ENCODE data around the gene ATR.

- TF ChIP-seq POLR2AphosphoS5 (IDR thresholded peaks at IDR 0.05; ENCODE audit: borderline replicate concordance, low read depth, low read length) (no peak), EZH2 (IDR thresholded peaks at IDR 0.05) (no peak)
These were observed 78.3 kb downstream of the ATR start for GRCh38 chr3:142500211-142500610.

Measured in SK-N-MC (cell line).